ENCODE data around the gene AFAP1L1.

AFAP1L1 gene

GRCh38 chr5:149280802-149281201 is 9.1 kb downstream of the AFAP1L1 start:
- no peaks in the 10 kb centered on the region for H3K27me3 ChIP-seq (replicated peaks; ENCODE audit: insufficient read depth, low read length)

GRCh38 chr5:149282027-149282965 is 10.6 kb downstream of the AFAP1L1 start:
- H3K9me3 ChIP-seq (replicated peaks; ENCODE audit: insufficient read depth, low read length): no peaks in the 10 kb centered on the region

More at GRCh38 chr5:149280802-149281201, 9.1 kb downstream of the AFAP1L1 start:
- H3K9me2 ChIP-seq (replicated peaks; ENCODE audit: insufficient read depth, low read length): no peaks in the 10 kb centered on the region
- H3K9ac ChIP-seq (ENCODE audit: low read length): no peak overlapping the region
- H3K27ac ChIP-seq (ENCODE audit: low read length): no peak overlapping the region
- no peak overlapping the region for H3K4me2 ChIP-seq (ENCODE audit: low read depth, low read length)
- 0 out of 2 replicates have a peak, but pooled peaks cover 6% of the 10 kb centered on the region for H3K4me1 ChIP-seq (ENCODE audit: low read length)
- no peaks in the 10 kb centered on the region for H3F3A ChIP-seq (ENCODE audit: insufficient read depth, low read length)
- H2AFZ ChIP-seq (ENCODE audit: low read length): no peak overlapping the region
- TF ChIP-seq EZH2phosphoT487 (IDR thresholded peaks at IDR 0.05; ENCODE audit: low read length) (no peak), EZH2 (optimal IDR thresholded peaks at IDR 0.05; ENCODE audit: low read depth, low read length) (no peak), CTCF (IDR thresholded peaks at IDR 0.05; ENCODE audit: low read length) (no peak)
- H3K79me2 ChIP-seq (ENCODE audit: low read length): no peaks in the 10 kb centered on the region
- no peaks in the 10 kb centered on the region for H4K20me1 ChIP-seq (ENCODE audit: insufficient read depth, low read length)
- no peak overlapping the region for H3K4me3 ChIP-seq (ENCODE audit: low read length)
- DNase-seq: no peak
- H3K9me3 ChIP-seq (replicated peaks; ENCODE audit: insufficient read depth, low read length): no peaks in the 10 kb centered on the region
- no peaks in the 10 kb centered on the region for H3K36me3 ChIP-seq (replicated peaks; ENCODE audit: insufficient read depth, low read length)

GRCh38 chr5:149282966-149283332 is 11.3 kb downstream of the AFAP1L1 start:
- no peaks in the 10 kb centered on the region for H3F3A ChIP-seq (ENCODE audit: insufficient read depth, low read length)
- H3K79me2 ChIP-seq (ENCODE audit: low read length): no peaks in the 10 kb centered on the region
- no peaks in the 10 kb centered on the region for H3K9me3 ChIP-seq (replicated peaks; ENCODE audit: insufficient read depth, low read length)
- no peak overlapping the region for H3K4me2 ChIP-seq (ENCODE audit: low read depth, low read length)
- H4K20me1 ChIP-seq (ENCODE audit: insufficient read depth, low read length): no peaks in the 10 kb centered on the region
- no peaks in the 10 kb centered on the region for H3K9me2 ChIP-seq (replicated peaks; ENCODE audit: insufficient read depth, low read length)
- H3K36me3 ChIP-seq (replicated peaks; ENCODE audit: insufficient read depth, low read length): no peaks in the 10 kb centered on the region
- TF ChIP-seq EZH2phosphoT487 (IDR thresholded peaks at IDR 0.05; ENCODE audit: low read length): no peak
- no peak for TF ChIP-seq CTCF (IDR thresholded peaks at IDR 0.05; ENCODE audit: low read length)
- no peak for TF ChIP-seq EZH2 (optimal IDR thresholded peaks at IDR 0.05; ENCODE audit: low read depth, low read length)
- H2AFZ ChIP-seq (ENCODE audit: low read length): no peak overlapping the region
- H3K4me1 ChIP-seq (ENCODE audit: low read length): 0 out of 2 replicates have a peak, but pooled peaks cover 6% of the 10 kb centered on the region
- no peak overlapping the region for H3K27ac ChIP-seq (ENCODE audit: low read length)
- no peak overlapping the region for H3K9ac ChIP-seq (ENCODE audit: low read length)
- DNase-seq: no peak
- no peak overlapping the region for H3K4me3 ChIP-seq (ENCODE audit: low read length)
- no peaks in the 10 kb centered on the region for H3K27me3 ChIP-seq (replicated peaks; ENCODE audit: insufficient read depth, low read length)

More at GRCh38 chr5:149282027-149282965, 10.6 kb downstream of the AFAP1L1 start:
- H3K9me2 ChIP-seq (replicated peaks; ENCODE audit: insufficient read depth, low read length): no peaks in the 10 kb centered on the region
- TF ChIP-seq CTCF (IDR thresholded peaks at IDR 0.05; ENCODE audit: low read length) (no peak), EZH2phosphoT487 (IDR thresholded peaks at IDR 0.05; ENCODE audit: low read length) (no peak), EZH2 (optimal IDR thresholded peaks at IDR 0.05; ENCODE audit: low read depth, low read length) (no peak)
- no peaks in the 10 kb centered on the region for H3K27me3 ChIP-seq (replicated peaks; ENCODE audit: insufficient read depth, low read length)
- H3K27ac ChIP-seq (ENCODE audit: low read length): no peak overlapping the region
- H3K79me2 ChIP-seq (ENCODE audit: low read length): no peaks in the 10 kb centered on the region
- no peak overlapping the region for H3K4me2 ChIP-seq (ENCODE audit: low read depth, low read length)
- no peak overlapping the region for H3K4me3 ChIP-seq (ENCODE audit: low read length)
- H2AFZ ChIP-seq (ENCODE audit: low read length): no peak overlapping the region
- H3K4me1 ChIP-seq (ENCODE audit: low read length): 0 out of 2 replicates have a peak, but pooled peaks cover 6% of the 10 kb centered on the region
- no peaks in the 10 kb centered on the region for H3K36me3 ChIP-seq (replicated peaks; ENCODE audit: insufficient read depth, low read length)
- no peaks in the 10 kb centered on the region for H4K20me1 ChIP-seq (ENCODE audit: insufficient read depth, low read length)
- no peak overlapping the region for H3K9ac ChIP-seq (ENCODE audit: low read length)
- no peak for DNase-seq
- H3F3A ChIP-seq (ENCODE audit: insufficient read depth, low read length): no peaks in the 10 kb centered on the region
